HUES64 (cell line): ENCODE data around the gene SLFNL1.

Experiments
- H3K27ac ChIP-seq: 2 replicates; pipeline ENCODE4 v1.7.0; 2013; ENCODE audit warnings: low read depth, low read length, inconsistent platforms
- H3K27me3 ChIP-seq: 2 replicates; pipeline ENCODE4 v1.6.1; 2013; ENCODE audit warnings: mild to moderate bottlenecking, low read length; ENCODE audit not compliant: insufficient read depth
- H3K36me3 ChIP-seq: 2 replicates; pipeline ENCODE4 v1.6.1; 2013; ENCODE audit warnings: mild to moderate bottlenecking, low read length; ENCODE audit not compliant: insufficient read depth
- H3K4me1 ChIP-seq: 2 replicates; pipeline ENCODE4 v1.6.1; 2013; ENCODE audit warnings: mild to moderate bottlenecking, low read length, moderate library complexity; ENCODE audit not compliant: insufficient read depth
- H3K4me3 ChIP-seq: 2 replicates; pipeline ENCODE4 v1.5.1; 2013; ENCODE audit warnings: mild to moderate bottlenecking, low read length, moderate library complexity
- H3K9ac ChIP-seq: 2 replicates; pipeline ENCODE4 v1.6.1; 2013; ENCODE audit warnings: mild to moderate bottlenecking, low read depth, low read length
- H3K9me3 ChIP-seq: 2 replicates; pipeline ENCODE4 v1.6.1; 2013; ENCODE audit warnings: low read depth, low read length; ENCODE audit not compliant: insufficient read depth
- WGBS: fragments of 150-250, 120-280 bp; methylation state at CpG from one replicate; pipeline ENCODE4 v1.1.7; 2013; ENCODE audit warnings: missing lambda C conversion rate; 5-methylcytosine and 5-hydroxymethylcytosine counted together

SLFNL1 gene

GRCh38 chr1:41006942-41007865 lies 14.3 kb downstream of the SLFNL1 start:
- no peak overlapping the region for H3K9ac ChIP-seq
- H3K9me3 ChIP-seq: no peaks in the 10 kb centered on the region
- no peak overlapping the region for H3K4me3 ChIP-seq
- no peak overlapping the region for H3K27ac ChIP-seq
- H3K36me3 ChIP-seq: peaks cover 100% of the 10 kb centered on the region
- H3K4me1 ChIP-seq: no peaks in the 10 kb centered on the region
- H3K27me3 ChIP-seq: no peaks in the 10 kb centered on the region
- 95% methylated on average over 19 of the region's 19 CpGs for WGBS

- Histone ChIP-seq H3K36me3 (peaks cover 100% of the 10 kb centered on the region), H3K9me3 (no peaks in the 10 kb centered on the region), H3K27ac (no peak overlapping the region), H3K9ac (no peak overlapping the region), H3K27me3 (no peaks in the 10 kb centered on the region), H3K4me3 (no peak overlapping the region), H3K4me1 (no peaks in the 10 kb centered on the region)
- 96% methylated on average over 4 of the region's 5 CpGs for WGBS
Observed at GRCh38 chr1:41005876-41006275, 15.6 kb downstream of the SLFNL1 start.

- WGBS: 93% methylated on average over 11 of the region's 11 CpGs
- no peak overlapping the region for H3K4me3 ChIP-seq
- H3K9ac ChIP-seq: no peak overlapping the region
- no peaks in the 10 kb centered on the region for H3K27me3 ChIP-seq
- no peaks in the 10 kb centered on the region for H3K4me1 ChIP-seq
- H3K9me3 ChIP-seq: no peaks in the 10 kb centered on the region
- H3K36me3 ChIP-seq: peaks cover 98% of the 10 kb centered on the region
- H3K27ac ChIP-seq: no peak overlapping the region
Observed at GRCh38 chr1:41003640-41004220, 17.8 kb downstream of the SLFNL1 start.

DNA sequence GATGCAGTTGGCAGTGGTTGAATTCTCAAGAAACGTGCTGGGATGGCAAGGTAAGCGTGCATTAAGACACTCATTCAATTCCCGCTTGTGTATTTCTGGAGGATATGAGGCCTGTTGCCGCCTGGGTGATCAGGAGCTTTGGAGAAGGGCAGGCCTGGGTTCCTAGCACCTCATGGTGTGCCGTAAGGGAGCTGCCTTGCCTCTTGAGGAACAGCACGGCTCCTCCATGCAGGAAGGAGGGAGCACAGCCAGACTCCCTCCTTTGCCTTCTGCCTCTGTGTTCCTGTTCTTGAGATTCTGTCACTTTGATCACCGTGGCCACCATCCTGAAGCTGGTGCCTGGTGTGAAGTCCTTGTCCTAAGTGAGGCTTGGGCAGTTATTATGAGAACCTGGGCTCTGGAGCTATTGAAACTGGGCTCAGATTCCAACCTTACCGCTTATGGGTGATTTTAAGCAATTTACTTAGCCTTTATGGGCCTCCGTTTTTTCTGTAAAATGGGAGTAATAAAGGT lies 18.3 kb downstream of the SLFNL1 start:
- H3K9me3 ChIP-seq: no peaks in the 10 kb centered on the region
- no peaks in the 10 kb centered on the region for H3K4me1 ChIP-seq

GRCh38 chr1:40998668-40999067 lies 22.9 kb downstream of the SLFNL1 start:
- WGBS: 95% methylated on average over 4 of the region's 4 CpGs
- no peak overlapping the region for H3K4me3 ChIP-seq

More for the DNA sequence above, 18.3 kb downstream of the SLFNL1 start:
- WGBS: 94% methylated on average over 9 of the region's 9 CpGs
- no peaks in the 10 kb centered on the region for H3K27me3 ChIP-seq
- H3K36me3 ChIP-seq: peaks cover 98% of the 10 kb centered on the region
- H3K4me3 ChIP-seq: no peak overlapping the region
- H3K27ac ChIP-seq: no peak overlapping the region
- no peak overlapping the region for H3K9ac ChIP-seq

GRCh38 chr1:40997096-40997495 lies 24.4 kb downstream of the SLFNL1 start:
- Histone ChIP-seq H3K9ac (no peak overlapping the region), H3K36me3 (peaks cover 97% of the 10 kb centered on the region), H3K4me3 (no peak overlapping the region), H3K9me3 (no peaks in the 10 kb centered on the region), H3K27me3 (no peaks in the 10 kb centered on the region), H3K4me1 (no peaks in the 10 kb centered on the region), H3K27ac (no peak overlapping the region)
- WGBS: 94% methylated on average over 7 of the region's 8 CpGs

More at GRCh38 chr1:40998668-40999067, 22.9 kb downstream of the SLFNL1 start:
- Histone ChIP-seq H3K27ac (no peak overlapping the region), H3K9ac (no peak overlapping the region), H3K9me3 (no peaks in the 10 kb centered on the region), H3K4me1 (no peaks in the 10 kb centered on the region), H3K36me3 (peaks cover 97% of the 10 kb centered on the region), H3K27me3 (no peaks in the 10 kb centered on the region)

DNA sequence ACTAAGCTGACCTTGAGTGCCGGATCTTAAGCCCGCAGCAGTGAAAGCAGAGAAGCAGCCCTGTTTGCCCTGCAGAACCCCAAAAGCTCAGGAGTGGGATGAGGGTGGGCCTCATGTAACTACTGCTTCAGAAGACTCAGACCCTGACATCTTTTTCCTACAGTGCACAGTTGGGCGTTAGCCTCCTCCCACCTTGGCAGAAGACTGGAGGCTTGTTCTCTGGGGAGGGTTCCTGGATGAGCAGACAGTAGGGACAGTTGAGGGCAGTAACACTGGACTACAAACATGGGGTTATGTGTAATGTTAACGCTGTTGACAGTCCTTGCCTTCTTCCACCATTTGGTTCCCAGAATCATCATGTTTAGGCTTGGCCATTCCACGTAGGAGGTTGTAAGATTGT lies 32.5 kb downstream of the SLFNL1 start:
- Histone ChIP-seq H3K36me3 (peaks cover 100% of the 10 kb centered on the region), H3K27me3 (no peaks in the 10 kb centered on the region), H3K27ac (no peak overlapping the region), H3K9me3 (no peaks in the 10 kb centered on the region), H3K9ac (no peak overlapping the region), H3K4me1 (no peaks in the 10 kb centered on the region), H3K4me3 (no peak overlapping the region)
- 96% methylated on average over 5 of the region's 5 CpGs for WGBS

- peaks cover 100% of the 10 kb centered on the region for H3K36me3 ChIP-seq
- 97% methylated on average over 3 of the region's 3 CpGs for WGBS
- no peaks in the 10 kb centered on the region for H3K9me3 ChIP-seq
- no peak overlapping the region for H3K4me3 ChIP-seq
- no peak overlapping the region for H3K27ac ChIP-seq
- H3K27me3 ChIP-seq: no peaks in the 10 kb centered on the region
- no peaks in the 10 kb centered on the region for H3K4me1 ChIP-seq
- no peak overlapping the region for H3K9ac ChIP-seq
Observed at GRCh38 chr1:40988280-40988679, 33.2 kb downstream of the SLFNL1 start.

DNA sequence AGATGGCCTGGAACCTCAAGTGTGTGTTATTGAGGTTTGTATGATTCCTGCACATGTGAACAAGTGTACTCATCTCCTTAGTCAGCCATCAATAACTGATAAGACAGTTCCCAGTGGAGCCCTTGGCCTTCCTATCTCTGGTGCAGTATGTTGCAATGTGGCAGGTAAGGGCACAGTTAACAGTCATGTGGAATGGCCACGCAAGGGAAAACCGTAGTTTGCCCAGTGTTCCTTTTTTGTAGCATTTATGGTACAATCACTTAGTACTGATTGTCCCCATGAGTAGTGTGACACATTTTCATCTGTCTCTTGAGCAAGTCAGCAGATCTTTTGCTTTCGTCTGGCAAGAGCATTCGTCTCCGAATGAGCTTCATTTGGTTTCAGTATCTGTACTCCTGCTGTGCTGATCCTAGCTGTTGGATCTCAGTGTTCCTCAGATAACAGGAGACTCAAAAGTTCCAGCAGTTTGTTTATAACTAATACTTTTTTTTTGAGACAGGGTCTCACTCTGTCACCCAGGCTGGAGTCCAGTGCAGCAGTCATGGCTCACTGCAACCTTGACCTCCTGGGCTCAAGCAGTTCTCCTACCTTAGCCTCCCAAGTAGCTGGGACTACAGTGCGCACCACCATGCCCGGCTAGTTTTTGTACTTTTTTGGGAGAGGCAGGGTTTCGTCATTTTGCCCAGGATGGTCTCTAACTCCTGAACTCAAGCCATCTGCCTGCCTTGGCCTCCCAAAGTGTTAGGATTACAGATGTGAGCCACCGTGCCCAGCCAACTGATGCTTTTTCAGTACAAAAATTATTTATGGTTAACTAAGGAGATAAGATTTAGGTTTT lies 33.9 kb downstream of the SLFNL1 start:
- H3K4me1 ChIP-seq: no peaks in the 10 kb centered on the region
- H3K27ac ChIP-seq: no peak overlapping the region
- H3K4me3 ChIP-seq: no peak overlapping the region
- no peaks in the 10 kb centered on the region for H3K9me3 ChIP-seq
- H3K27me3 ChIP-seq: no peaks in the 10 kb centered on the region
- 98% methylated on average over 9 of the region's 9 CpGs for WGBS
- H3K9ac ChIP-seq: no peak overlapping the region
- H3K36me3 ChIP-seq: peaks cover 100% of the 10 kb centered on the region

DNA sequence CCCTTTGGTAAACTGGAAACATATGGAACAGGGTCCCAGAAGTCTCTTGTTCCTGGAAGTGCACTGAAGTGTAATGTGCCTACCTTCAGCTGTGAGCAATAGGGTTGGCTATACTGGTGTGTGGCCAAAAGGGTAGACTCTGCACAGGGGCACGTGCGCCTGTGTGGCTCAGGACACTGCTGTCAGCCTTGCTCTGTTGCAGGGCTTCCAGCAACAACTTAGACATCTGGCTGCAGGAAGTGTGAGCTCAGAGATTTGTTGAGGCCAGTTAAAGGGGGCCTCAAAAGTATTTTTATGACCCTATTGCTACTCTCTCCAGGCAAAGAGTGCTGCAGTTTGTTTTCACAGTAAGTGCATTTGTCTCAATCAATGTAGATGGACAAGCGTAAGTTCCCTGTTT lies 34.6 kb downstream of the SLFNL1 start:
- Histone ChIP-seq H3K4me3 (no peak overlapping the region), H3K36me3 (peaks cover 97% of the 10 kb centered on the region), H3K27ac (no peak overlapping the region), H3K9me3 (no peaks in the 10 kb centered on the region), H3K27me3 (no peaks in the 10 kb centered on the region), H3K4me1 (no peaks in the 10 kb centered on the region), H3K9ac (no peak overlapping the region)
- WGBS: 97% methylated on average over 3 of the region's 3 CpGs
